ENCODE data around the gene PAK3. TPM values are rescaled to one million over a fixed set of nuclear protein-coding genes. Genes with fewer than 3 reads are reported as not detected.

The PAK3 gene
- total RNA-seq, 2 donors from 2014 or later: 0.16 to 0.85 TPM

- H3K27ac ChIP-seq: no peak overlapping the region
- H3K27me3 ChIP-seq: no peaks in the 10 kb centered on the region
- DNase-seq (ENCODE audit: low spot score): no peak
- no peak for TF ChIP-seq CTCF (IDR thresholded peaks at IDR 0.05)
- H3K36me3 ChIP-seq: no peaks in the 10 kb centered on the region
- H3K4me1 ChIP-seq: no peaks in the 10 kb centered on the region
- no peak overlapping the region for H3K4me3 ChIP-seq
- H3K9me3 ChIP-seq: no peaks in the 10 kb centered on the region
These were observed 27.1 kb downstream of the PAK3 start for GRCh38 chrX:111123125-111123524.

GRCh38 chrX:111123606-111124179 is 27.7 kb downstream of the PAK3 start:
- H3K27ac ChIP-seq: no peak overlapping the region
- TF ChIP-seq CTCF (IDR thresholded peaks at IDR 0.05): no peak
- H3K27me3 ChIP-seq: no peaks in the 10 kb centered on the region
- H3K4me1 ChIP-seq: no peaks in the 10 kb centered on the region
- no peaks in the 10 kb centered on the region for H3K9me3 ChIP-seq
- DNase-seq (ENCODE audit: low spot score): no peak
- no peak overlapping the region for H3K4me3 ChIP-seq
- H3K36me3 ChIP-seq: no peaks in the 10 kb centered on the region

GRCh38 chrX:111124418-111124817 is 28.4 kb downstream of the PAK3 start:
- Histone ChIP-seq H3K4me1 (no peaks in the 10 kb centered on the region), H3K27me3 (no peaks in the 10 kb centered on the region), H3K36me3 (no peaks in the 10 kb centered on the region), H3K4me3 (no peak overlapping the region), H3K27ac (no peak overlapping the region), H3K9me3 (no peaks in the 10 kb centered on the region)
- no peak for TF ChIP-seq CTCF (IDR thresholded peaks at IDR 0.05)
- no peak for DNase-seq (ENCODE audit: low spot score)

GRCh38 chrX:111127038-111127437 is 31.0 kb downstream of the PAK3 start:
- no peak overlapping the region for H3K27ac ChIP-seq
- DNase-seq (ENCODE audit: low spot score): no peak
- H3K9me3 ChIP-seq: no peaks in the 10 kb centered on the region
- no peaks in the 10 kb centered on the region for H3K4me1 ChIP-seq
- no peaks in the 10 kb centered on the region for H3K36me3 ChIP-seq
- no peak for TF ChIP-seq CTCF (IDR thresholded peaks at IDR 0.05)
- H3K27me3 ChIP-seq: no peaks in the 10 kb centered on the region
- H3K4me3 ChIP-seq: no peak overlapping the region

GRCh38 chrX:111129921-111130320 is 33.9 kb downstream of the PAK3 start:
- Histone ChIP-seq H3K4me3 (no peak overlapping the region), H3K36me3 (no peaks in the 10 kb centered on the region), H3K27me3 (no peaks in the 10 kb centered on the region), H3K9me3 (no peaks in the 10 kb centered on the region), H3K27ac (no peak overlapping the region), H3K4me1 (no peaks in the 10 kb centered on the region)
- no peak for DNase-seq (ENCODE audit: low spot score)
- no peak for TF ChIP-seq CTCF (IDR thresholded peaks at IDR 0.05)

- H3K4me1 ChIP-seq: no peaks in the 10 kb centered on the region
- H3K4me3 ChIP-seq: no peak overlapping the region
- DNase-seq (ENCODE audit: low spot score): no peak
- H3K27ac ChIP-seq: no peak overlapping the region
- H3K36me3 ChIP-seq: no peaks in the 10 kb centered on the region
- no peak for TF ChIP-seq CTCF (IDR thresholded peaks at IDR 0.05)
- no peaks in the 10 kb centered on the region for H3K9me3 ChIP-seq
- H3K27me3 ChIP-seq: no peaks in the 10 kb centered on the region
These were observed 35.6 kb downstream of the PAK3 start for GRCh38 chrX:111131572-111131971.

Measured in right atrium auricular region (tissue), 2 donors.